Fibroblast of skin of right biceps (primary cell): ENCODE data around the gene LCE1C.

Source experiments
- DNase-seq: peaks from one replicate; pipeline ENCODE4 v3.0.0-alpha.2; 2013

Gene LCE1C, protein sequence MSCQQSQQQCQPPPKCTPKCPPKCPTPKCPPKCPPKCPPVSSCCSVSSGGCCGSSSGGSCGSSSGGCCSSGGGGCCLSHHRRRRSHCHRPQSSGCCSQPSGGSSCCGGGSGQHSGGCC

DNA sequence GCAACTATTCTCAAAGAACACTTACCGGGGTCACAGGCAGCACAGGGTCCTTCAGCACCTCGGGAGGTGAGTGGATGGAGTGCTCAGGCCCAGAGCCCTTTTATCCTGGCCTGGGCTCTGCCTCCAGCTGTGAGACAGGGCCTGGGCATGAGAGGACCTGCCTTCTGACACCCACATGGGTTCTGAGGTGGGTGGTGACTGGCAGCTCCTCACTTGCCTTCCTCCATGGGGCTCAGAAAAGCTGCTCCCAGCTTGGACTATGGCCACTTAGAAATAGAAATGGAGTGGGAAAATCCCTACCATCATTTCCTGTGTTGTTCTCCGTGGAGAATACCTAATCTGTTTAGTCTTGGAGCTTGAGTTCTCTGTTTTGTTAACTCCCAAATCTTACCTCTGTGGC is at the start of gene LCE1C:
Gene LCE1C, minus strand, starts transcription at position 76 of the 400 bp plus-strand sequence. CDS start 1,173 bp downstream, outside the sequence.
- no peak for DNase-seq

DNA sequence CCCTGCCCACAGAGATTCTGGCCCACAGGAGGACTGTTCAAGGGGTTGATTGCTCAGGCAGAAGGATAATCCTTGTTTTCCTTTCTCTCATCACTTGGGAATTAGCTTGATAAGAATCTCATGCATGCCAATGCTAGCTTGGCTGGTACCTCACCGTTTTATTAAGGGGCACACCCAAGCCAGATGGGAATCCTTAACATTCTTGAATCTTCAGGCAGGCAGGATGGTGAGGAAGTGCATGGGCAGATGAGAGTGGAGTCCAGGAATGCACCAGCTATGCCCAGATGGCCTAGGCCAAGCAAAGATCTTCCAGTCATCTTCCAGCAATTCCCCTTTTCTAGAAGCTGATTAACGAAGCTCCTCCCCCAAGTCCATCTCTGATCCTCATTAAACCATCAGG is 49.2 kb upstream of the LCE1C start:
- no peak for DNase-seq

DNA sequence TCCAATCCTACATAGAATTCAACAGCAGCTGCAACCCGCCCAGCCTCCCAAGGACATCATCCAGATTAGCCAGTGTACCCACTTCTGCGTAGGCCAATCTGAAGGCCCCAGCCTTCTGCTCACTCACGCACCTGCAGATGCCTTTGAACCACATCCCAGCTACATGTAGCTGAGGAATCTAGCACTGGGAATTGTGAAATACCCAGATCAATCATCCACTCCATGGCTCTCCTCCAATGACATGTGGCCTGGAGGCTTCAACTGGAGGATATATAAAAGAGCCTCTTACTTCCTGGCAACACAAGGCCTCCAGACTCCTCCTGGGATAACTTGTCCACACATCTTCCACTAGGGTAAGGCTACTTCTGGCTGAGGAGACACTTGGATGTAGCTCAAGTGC is 36.1 kb upstream of the LCE1C start, which contains the start of gene LCE6A:
Gene LCE6A, plus strand, starts transcription at position 301 of the 400 bp plus-strand sequence. CDS start 665 bp downstream, outside the sequence.
- no peak for DNase-seq

DNA sequence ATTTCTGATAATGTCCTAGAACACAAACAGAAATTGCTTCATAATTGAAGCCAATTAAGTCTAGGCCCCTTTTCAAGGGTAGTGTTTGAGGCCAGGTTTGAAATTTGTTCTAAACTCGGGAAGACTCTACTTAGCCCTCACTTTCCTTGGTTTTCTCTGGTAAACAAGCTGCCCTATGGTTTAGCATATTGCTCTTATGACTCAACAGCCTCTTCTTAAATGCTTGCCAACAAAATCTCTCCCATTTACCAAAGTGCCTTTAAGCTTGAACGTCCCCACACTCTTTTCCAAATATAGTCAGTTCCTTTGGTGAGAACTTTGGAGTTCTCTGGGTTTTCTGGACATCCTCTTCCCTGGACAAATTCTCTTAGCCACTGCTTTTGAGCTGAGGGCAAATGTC is 30.4 kb upstream of the LCE1C start:
- no peak for DNase-seq

DNA sequence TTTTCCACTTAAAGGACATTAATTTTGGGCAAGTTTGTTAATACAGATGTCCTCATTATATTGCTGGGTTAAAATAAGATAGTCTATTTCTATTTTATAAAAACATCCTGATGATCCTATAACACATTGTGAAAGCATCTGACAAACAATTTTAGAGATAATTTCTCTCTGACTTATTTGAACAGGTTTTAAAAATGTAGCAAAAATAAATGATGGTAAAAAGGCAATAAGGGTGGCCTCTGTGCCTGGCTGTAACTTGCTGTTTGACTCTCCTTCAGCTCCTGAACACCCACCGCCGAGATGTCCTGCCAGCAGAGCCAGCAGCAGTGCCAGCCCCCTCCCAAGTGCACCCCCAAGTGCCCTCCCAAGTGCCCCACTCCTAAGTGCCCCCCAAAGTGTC is 20.7 kb upstream of the LCE1C start, which contains the start of gene LCE1A:
Gene LCE1A, plus strand, starts transcription at position 301 of the 400 bp plus-strand sequence. Its CDS starts 0 bp downstream, at position 301.
- no peak for DNase-seq

DNA sequence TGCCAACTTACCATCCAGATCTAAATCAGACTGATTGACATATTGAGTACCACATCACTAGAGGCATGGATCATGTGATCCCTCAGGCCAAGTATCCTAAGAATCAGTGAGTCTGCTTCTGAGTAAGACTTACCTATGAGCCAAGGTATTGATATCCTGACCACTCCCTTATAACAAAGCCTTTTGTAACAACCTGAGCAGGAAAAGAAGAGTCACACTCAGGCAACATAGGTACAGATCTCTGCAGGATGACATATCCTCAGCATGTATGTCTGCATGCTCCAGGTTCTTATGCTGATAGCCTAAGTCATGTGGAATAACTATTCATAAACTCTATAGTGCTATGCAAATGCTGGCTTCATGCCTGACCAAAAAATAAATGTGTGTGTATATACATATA is 18.5 kb upstream of the LCE1C start:
- DNase-seq: no peak

DNA sequence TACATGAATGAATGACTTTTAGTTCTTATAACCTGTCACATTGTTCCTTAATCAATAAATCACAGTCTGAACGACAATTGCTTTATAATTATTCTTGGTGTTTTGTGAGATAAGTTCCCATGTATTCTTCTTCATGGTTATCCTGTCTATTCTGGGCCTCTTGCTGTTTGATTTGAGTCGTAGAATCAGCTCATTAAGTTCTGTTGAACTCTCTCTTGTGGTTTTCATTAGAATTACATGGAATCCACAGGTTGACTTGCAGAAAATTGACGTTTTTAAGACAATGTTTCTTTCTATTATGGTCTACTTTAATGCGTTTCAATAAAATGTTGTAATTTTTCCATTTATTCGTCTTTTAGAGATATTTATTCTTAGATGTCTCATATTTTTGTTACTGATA is 16.8 kb upstream of the LCE1C start:
- DNase-seq: no peak

DNA sequence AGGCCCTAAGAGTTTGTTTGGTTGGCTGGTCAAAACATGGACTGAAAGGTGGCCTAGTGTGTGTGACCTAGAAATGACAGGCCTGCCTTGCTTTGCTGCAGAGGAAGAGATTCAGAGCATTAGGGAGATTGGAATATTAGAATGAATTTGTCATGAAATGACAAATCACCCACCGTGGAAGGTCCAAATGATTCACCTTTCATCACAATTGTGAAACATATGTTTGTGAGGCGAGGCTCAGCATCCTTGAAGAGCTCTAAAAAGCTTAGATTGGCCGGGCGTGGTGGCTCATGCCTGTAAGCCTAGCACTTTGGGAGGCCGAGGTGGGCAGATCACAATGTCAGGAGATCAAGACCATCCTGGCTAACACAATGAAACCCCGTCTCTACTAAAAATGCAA is 10.9 kb upstream of the LCE1C start:
- no peak for DNase-seq

DNA sequence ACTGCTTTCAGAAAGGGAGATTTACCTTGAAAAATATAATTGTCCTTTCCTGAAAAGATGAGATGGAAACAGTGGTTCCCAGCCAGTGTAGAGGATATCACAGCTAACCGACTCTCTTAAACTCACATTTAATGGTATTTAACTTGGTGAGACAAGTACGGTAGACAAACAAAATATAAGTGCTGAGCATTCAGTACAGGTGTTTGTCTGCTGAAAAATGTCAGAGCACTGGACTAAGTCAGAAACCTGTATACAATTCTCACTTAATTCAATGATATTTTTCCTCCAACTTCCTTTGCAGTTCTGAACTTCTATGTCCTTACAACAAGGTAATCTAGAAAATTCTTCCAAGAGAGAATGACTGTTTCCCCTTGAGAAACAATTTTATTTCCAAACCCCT is 5.2 kb upstream of the LCE1C start, which contains the start of gene LCE1B:
Gene LCE1B, plus strand, starts transcription at position 301 of the 400 bp plus-strand sequence. CDS start 476 bp downstream, outside the sequence.
- no peak for DNase-seq

DNA sequence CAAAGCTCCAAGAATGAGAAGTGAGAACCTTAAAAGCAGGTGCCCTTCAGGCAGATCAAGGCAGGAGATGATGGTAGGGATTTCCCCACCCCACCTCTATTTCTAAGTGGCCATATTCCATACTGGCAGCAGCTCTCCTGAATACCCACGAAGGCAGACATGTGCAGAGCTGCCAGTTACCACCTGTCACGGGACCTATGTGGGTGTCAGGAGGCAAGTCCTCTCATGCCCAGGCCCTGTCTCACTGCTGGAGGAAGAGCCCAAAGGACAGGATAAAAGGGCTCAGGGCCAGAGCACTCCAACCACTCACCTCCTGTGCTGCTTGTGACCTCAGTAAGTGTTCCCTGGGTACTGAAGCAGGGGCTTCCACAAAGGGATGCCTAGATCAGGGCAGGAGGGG is 4.6 kb upstream of the LCE1C start:
- DNase-seq: no peak

DNA sequence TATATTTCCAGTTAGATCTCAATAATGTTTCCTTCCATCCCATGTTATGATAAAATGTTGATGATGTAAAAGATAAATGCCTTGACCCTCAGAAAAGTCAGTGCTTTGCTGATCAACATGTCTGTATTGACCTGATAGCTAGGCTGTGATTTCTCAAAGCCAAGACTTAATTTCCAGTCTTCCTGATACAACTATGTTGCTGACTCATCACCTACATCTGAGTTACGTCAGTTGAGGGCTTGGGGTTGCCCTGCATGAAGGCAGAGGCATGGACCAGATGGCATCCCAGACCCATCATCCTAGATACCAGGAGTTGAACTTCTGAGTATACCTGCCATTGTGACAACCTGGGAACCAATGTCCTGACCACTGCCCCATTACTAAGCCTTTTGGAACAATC is 5.1 kb downstream of the LCE1C start:
- DNase-seq: no peak

DNA sequence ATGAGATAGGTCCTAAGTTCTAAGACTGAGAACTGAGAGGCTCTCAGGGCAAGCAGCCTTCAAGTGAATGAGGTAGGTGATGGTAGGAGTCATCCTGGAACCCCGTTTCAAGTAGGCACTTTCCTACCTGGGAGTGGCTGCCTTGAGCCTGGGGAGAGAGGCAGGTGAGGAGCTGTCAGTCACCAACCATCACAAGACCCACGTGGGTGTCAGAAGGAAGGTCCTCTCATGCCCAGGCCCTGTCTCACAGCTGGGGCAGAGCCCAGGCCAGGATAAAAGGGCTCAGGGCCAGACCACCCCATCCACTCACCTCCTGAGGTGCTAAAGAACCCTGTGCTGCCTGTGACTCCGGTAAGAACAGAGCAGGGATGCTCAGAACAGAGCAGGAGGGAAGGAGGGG is 10.0 kb downstream of the LCE1C start, which contains the start of gene LCE1D:
Gene LCE1D, plus strand, starts transcription at position 301 of the 400 bp plus-strand sequence. CDS start 1,074 bp downstream, outside the sequence.
- no peak for DNase-seq

DNA sequence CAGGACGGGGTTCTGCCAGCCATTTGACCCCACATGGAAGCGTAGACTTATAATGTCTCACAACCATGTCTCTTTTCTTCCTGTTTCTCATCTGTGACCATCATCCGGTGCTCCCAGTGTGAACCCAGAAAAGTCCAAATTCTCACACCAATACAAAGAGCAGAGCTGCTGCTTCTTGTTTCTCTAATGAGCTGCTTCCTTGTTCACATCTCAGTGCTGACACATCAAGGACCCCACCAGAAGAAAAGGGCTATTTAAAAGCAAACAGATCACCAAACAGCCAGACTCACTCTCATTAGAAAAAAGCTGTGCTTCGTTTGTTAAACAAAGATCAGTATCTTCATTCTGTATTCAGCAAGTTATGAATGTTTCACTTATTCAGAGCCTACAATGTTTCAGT is 10.8 kb downstream of the LCE1C start:
- DNase-seq: no peak

DNA sequence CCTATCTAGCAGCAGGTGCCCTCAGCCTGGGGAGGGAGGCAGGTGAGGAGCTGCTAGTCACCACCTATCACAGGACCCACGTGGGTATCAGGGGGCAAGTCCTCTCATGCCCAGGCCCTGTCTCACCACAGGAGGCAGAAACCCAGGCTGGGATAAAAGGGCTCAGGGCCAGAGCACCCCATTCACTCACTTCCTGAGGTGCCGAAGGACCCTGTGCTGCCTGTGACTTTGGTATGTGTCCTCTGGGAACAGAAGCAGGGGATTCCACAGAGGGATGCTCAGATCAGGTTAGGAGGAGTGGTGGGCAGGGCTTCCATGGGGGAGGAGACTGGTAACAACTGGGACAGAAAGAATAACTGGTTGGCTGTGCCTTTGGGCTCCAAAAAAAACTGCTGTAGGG is 20.4 kb downstream of the LCE1C start, which contains the start of gene LCE1E:
Gene LCE1E, plus strand, starts transcription at position 181 of the 400 bp plus-strand sequence. CDS start 1,043 bp downstream, outside the sequence.
- no peak for DNase-seq

DNA sequence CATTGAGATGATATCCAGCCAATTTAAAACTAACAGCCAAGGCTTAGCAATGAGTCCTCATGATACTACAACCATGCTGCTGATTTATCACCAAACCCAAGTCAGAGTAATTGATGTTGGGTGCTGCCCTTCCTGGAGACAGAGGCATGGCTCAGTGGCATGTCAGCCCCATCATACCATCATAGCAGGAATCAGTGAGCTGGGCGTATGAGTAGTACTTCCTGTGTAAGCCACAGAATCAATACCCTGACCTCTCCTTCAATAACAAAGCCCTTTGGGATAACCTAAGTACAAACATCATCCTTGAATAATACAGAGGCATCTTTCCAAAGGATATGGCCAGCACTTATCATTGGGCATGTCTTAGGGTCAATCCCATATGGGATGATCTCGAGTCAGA is 23.4 kb downstream of the LCE1C start:
- no peak for DNase-seq

DNA sequence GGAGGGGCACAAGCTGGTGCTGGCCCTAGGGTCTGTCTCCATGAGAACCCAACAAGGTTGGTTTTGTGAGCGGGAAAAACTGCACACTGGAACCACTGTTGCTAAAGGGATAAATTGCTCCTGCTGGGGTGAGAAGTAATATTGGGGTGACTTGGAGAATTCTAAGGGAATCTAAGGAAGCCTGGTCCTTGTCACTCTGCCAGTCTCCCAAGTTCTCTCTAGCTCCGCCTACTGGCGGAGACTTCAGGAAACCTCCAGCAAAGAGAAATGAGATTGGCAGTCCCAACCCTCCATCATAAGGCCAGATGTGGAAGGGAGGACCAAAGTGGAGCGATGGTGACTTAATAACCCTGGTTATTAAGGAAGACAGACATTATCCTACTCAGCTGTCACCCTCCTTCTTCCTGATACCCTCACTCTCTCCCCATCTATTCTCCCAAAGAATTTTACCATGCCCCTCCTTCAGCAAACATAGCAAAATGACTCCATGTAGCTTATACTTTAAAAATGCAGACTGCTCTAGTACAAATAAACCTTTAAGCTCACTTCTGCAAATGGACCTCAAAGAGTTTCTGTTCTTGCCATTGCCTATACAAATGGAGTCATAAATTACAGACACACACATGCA is 28.8 kb downstream of the LCE1C start:
- no peak for DNase-seq

DNA sequence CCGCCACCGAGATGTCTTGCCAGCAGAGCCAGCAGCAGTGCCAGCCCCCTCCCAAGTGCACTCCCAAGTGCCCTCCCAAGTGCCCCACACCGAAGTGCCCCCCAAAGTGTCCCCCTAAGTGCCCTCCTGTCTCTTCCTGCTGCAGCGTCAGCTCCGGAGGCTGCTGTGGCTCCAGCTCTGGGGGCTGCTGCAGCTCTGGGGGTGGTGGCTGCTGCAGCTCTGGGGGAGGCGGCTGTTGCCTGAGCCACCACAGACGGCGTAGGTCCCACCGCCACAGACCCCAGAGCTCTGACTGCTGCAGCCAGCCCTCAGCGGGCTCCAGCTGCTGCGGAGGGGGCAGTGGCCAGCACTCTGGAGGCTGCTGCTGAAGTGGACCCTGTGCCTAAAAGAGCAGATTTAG is 30.1 kb downstream of the LCE1C start:
- DNase-seq: no peak

DNA sequence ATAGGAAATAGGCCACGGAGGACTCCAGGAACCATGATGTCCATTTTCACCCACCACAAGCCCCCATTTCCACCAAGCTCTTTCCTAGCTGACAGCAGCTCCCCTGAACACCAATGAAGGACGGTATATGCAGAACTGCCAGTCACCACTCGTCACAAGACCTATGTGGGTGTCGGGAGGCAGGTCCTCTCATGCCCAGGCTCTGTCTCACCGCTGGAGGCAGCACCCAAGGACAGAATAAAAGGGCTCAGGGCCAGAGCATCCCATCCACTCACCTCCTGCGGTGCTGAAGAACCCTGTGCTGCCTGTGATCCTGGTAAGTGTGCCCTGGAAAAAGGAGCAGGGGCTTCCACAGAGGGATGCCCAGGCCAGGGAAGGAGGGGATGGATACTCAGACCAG is 31.6 kb downstream of the LCE1C start, which contains the start of gene LCE1F:
Gene LCE1F, plus strand, starts transcription at position 266 of the 400 bp plus-strand sequence. CDS start 1,232 bp downstream, outside the sequence.
- no peak for DNase-seq

DNA sequence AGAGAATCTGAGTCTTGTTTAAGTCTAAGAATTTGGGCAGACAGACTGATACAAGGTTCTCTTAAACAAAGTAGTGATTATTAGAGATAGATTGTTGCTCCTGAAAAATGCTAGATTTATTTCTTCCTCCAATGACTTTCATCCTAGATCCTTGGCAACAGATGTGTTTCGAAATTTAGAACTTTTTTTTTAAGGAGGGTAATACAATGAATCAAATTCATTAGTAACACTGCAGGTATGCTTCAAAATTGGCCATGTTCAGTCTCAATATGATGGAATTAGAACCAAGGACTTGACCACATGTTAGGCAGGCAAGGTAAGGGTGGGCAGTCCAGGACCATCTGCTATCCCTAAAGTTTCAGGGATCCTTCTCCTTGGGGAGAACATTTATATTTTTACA is 36.0 kb downstream of the LCE1C start:
- DNase-seq: no peak

DNA sequence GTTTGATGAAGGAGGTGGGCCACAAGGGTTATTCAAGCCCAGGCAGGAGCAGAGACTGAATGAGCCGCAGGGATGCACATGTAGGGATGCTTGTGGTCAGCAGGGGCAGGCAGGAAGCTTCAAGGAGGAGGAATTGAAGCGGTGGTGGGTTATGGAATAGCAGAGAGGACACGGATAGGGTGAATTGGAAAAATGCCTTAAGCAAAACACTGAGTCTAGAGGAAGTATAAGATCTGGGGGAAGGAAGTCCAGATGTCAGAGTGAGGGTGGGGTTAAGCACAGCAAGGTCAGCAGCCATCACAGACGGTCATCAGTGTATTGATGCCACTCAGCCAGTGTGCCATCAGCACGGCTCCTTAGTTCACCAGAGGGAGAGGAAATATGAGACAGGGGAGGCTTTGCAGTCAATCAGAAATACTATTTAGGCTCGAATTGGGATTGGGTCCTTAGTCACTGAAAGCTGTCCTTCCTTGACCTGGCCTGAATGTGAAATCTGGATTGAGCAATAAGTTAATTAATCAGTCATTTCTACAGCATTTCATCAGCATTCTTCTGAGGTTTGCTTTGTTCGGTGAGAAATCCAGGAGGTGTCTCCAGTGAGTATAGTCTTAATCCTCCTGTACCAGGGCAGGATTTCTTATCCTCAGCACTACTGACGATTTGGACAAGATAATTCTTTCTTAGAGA is 37.5 kb downstream of the LCE1C start:
- DNase-seq: no peak

DNA sequence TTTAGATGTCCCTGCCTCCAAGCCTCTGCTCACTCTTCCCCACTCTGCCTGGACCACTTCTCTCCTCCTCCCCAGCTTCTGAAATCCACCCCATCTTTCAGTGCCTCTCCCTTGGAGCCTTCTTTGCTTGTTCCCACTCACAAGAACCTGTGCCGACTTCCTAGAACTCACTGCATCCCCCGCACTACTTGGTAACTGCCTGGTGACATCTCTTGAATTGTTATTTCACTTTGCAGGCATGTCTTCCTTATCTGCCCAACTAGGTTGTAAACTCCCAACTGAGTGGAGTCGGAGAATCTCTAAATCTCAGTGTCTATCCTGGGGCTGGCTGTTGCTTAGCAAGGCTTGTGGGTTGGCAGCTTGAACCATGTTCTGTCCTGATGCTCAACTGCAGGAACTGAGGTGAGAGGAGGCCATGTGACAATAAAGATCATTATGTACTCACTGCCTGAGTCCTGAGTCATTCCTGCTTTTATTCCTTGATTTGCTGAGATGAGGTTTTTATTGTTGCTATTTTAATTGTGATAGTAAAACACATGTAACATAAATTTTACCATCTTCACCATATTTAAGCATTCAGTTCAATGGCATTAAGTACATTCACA is 44.7 kb downstream of the LCE1C start:
- no peak for DNase-seq

DNA sequence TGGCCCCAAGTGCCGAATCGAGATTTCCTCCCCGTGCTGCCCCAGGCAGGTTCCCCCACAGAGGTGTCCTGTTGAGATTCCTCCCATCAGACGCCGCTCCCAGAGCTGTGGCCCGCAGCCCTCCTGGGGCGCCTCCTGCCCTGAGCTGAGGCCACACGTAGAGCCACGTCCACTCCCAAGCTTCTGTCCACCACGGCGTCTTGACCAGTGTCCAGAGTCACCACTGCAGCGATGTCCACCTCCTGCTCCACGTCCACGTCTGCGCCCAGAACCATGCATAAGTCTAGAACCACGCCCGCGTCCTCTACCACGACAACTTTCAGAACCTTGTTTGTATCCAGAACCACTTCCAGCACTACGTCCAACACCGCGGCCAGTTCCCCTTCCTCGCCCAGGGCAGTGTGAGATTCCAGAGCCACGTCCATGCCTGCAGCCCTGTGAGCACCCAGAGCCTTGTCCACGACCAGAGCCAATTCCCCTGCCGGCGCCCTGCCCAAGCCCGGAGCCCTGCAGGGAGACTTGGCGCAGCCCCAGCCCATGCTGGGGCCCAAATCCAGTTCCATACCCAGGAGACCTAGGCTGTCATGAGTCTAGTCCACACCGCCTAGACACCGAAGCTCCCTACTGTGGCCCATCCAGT is 45.8 kb downstream of the LCE1C start:
- no peak for DNase-seq
